Hindlimb muscle (tissue), 1 donor: ENCODE results near the gene SALL1. TPM values are rescaled to one million over a fixed set of nuclear protein-coding genes. Genes with fewer than 3 reads are reported as not detected.

Experiments
- DNase-seq: peaks from one replicate; pipeline ENCODE4 v3.0.0-alpha.2; 2013
- polyA plus RNA-seq: library from polyadenylated mRNA; unstranded; fragments of 120-200 nt; gene quantifications from one replicate; pipeline ENCODE4 v1.2.1, GENCODE V29; 2013; ENCODE audit not compliant: insufficient read length

SALL1 gene
- polyA plus RNA-seq, 1 donor: 0.06 TPM

- no peak for DNase-seq
Measured at GRCh38 chr16:51156807-51157200, 5.7 kb upstream of the SALL1 start.

- no peak for DNase-seq
Measured at GRCh38 chr16:51155820-51156806, 5.0 kb upstream of the SALL1 start.

- DNase-seq: no peak
Measured at GRCh38 chr16:51155199-51155607, 4.1 kb upstream of the SALL1 start.

GRCh38 chr16:51154271-51155171, 3.5 kb upstream of the SALL1 start:
- no peak for DNase-seq

GRCh38 chr16:51153577-51154031, 2.5 kb upstream of the SALL1 start:
- DNase-seq: no peak

- no peak for DNase-seq
Measured at GRCh38 chr16:51152691-51153576, 1.9 kb upstream of the SALL1 start.

GRCh38 chr16:51151961-51152663, 1.0 kb upstream of the SALL1 start:
- no peak for DNase-seq

- DNase-seq: no peak
Measured at GRCh38 chr16:51151435-51151960, 428 bp upstream of the SALL1 start.

- DNase-seq: no peak
Measured at GRCh38 chr16:51150165-51150887, 744 bp downstream of the SALL1 start.

GRCh38 chr16:51149721-51150164, 1.3 kb downstream of the SALL1 start:
- DNase-seq: no peak

GRCh38 chr16:51149251-51149661, 1.8 kb downstream of the SALL1 start:
- no peak for DNase-seq

- no peak for DNase-seq
Measured at GRCh38 chr16:51148678-51149228, 2.3 kb downstream of the SALL1 start.

- no peak for DNase-seq
Measured at GRCh38 chr16:51147776-51148677, 3.0 kb downstream of the SALL1 start.

GRCh38 chr16:51146256-51146924, 4.7 kb downstream of the SALL1 start:
- no peak for DNase-seq

- DNase-seq: no peak
Measured at GRCh38 chr16:51144203-51144602, 6.9 kb downstream of the SALL1 start.

GRCh38 chr16:51143196-51143977, 7.7 kb downstream of the SALL1 start:
- no peak for DNase-seq

GRCh38 chr16:51141541-51141940, 9.5 kb downstream of the SALL1 start:
- no peak for DNase-seq
